Left renal pelvis (tissue), 4 donors: ENCODE measurements around the gene NUDT17. TPM values are rescaled to one million over a fixed set of nuclear protein-coding genes. Genes with fewer than 3 reads are reported as not detected.
"Not testable (repeated sequence)": the region's sequence is repeated elsewhere in the genome, so short reads cannot be mapped to it uniquely, and the experiment has no call there.

Source experiments
- DNase-seq, 4 donors: peaks; one replicate each; pipeline ENCODE4 v3.0.0-alpha.2; 2013; ENCODE audit warnings: low read depth in 4 of 4, low spot score in 3 of 4
- polyA plus RNA-seq, 4 donors: library from polyadenylated mRNA; unstranded; fragments of 120-200 nt; gene quantifications; one replicate each; pipeline ENCODE4 v1.2.1, GENCODE V29; 2013; ENCODE audit not compliant: insufficient read length in 4 of 4

NUDT17 gene
- 1 to 10 TPM; 4.4 to 7.4 (median 5.8) TPM for polyA plus RNA-seq

- peak; percentile 58 to 70 (median 66) for DNase-seq
Observed at GRCh38 chr1:145845514-145846161, at the start of gene NUDT17. Gene NUDT17 (plus strand): TSS chr1:145845630. CDS start chr1:145845641, 11 bp downstream.

- DNase-seq = no peak
Observed at GRCh38 chr1:145796753-145797152, 48.7 kb upstream of the NUDT17 start.

GRCh38 chr1:145799806-145800205 lies 45.6 kb upstream of the NUDT17 start:
- DNase-seq = no peak

GRCh38 chr1:145804235-145805045 lies 41.0 kb upstream of the NUDT17 start:
- DNase-seq = no peak

GRCh38 chr1:145805057-145805456 lies 40.4 kb upstream of the NUDT17 start:
- DNase-seq = no peak

- DNase-seq = no peak
Observed at GRCh38 chr1:145806408-145806807, 39.0 kb upstream of the NUDT17 start.

GRCh38 chr1:145806844-145807243 lies 38.6 kb upstream of the NUDT17 start:
- no peak for DNase-seq

- not testable (repeated sequence) for DNase-seq
Observed at GRCh38 chr1:145812977-145813810, 32.2 kb upstream of the NUDT17 start.

- not testable (repeated sequence) for DNase-seq
Observed at GRCh38 chr1:145818095-145818494, 27.3 kb upstream of the NUDT17 start.

GRCh38 chr1:145822779-145823331 lies 22.6 kb upstream of the NUDT17 start:
- DNase-seq = not testable (repeated sequence)

- peak; percentile 57 to 81 (median 76) for DNase-seq
Observed at GRCh38 chr1:145823565-145824498, 21.6 kb upstream of the NUDT17 start, which contains the start of the genes POLR3C and RNF115. Gene POLR3C (plus strand): TSS chr1:145824200. CDS start chr1:145825777, 1,577 bp downstream. Gene RNF115 (minus strand): TSS chr1:145824095. CDS start chr1:145823873, 222 bp downstream.

GRCh38 chr1:145824499-145824842 lies 21.0 kb upstream of the NUDT17 start:
- no peak for DNase-seq

- DNase-seq = no peak
Observed at GRCh38 chr1:145826030-145826429, 19.4 kb upstream of the NUDT17 start.

GRCh38 chr1:145827966-145828365 lies 17.5 kb upstream of the NUDT17 start:
- no peak for DNase-seq

GRCh38 chr1:145828367-145829026 lies 16.9 kb upstream of the NUDT17 start:
- no peak for DNase-seq

GRCh38 chr1:145830810-145831209 lies 14.6 kb upstream of the NUDT17 start:
- not testable (repeated sequence) for DNase-seq

GRCh38 chr1:145837656-145838055 lies 7.8 kb upstream of the NUDT17 start:
- DNase-seq = no peak

GRCh38 chr1:145843031-145843430 lies 2.4 kb upstream of the NUDT17 start:
- no peak for DNase-seq

- no peak for DNase-seq
Observed at GRCh38 chr1:145845144-145845513, 301 bp upstream of the NUDT17 start.
